NCI-H1092 treated with DMSO at 0.1 percent for 48 hours (cell line): ENCODE data around the gene TPMT.
"Not testable (repeated sequence)": the region's sequence is repeated elsewhere in the genome, so short reads cannot be mapped to it uniquely, and the experiment has no call there.

Experiments
- DNase-seq: peaks from one replicate; lab custom pipeline; 2025; lab: John Stamatoyannopoulos, UW

Gene TPMT

DNA sequence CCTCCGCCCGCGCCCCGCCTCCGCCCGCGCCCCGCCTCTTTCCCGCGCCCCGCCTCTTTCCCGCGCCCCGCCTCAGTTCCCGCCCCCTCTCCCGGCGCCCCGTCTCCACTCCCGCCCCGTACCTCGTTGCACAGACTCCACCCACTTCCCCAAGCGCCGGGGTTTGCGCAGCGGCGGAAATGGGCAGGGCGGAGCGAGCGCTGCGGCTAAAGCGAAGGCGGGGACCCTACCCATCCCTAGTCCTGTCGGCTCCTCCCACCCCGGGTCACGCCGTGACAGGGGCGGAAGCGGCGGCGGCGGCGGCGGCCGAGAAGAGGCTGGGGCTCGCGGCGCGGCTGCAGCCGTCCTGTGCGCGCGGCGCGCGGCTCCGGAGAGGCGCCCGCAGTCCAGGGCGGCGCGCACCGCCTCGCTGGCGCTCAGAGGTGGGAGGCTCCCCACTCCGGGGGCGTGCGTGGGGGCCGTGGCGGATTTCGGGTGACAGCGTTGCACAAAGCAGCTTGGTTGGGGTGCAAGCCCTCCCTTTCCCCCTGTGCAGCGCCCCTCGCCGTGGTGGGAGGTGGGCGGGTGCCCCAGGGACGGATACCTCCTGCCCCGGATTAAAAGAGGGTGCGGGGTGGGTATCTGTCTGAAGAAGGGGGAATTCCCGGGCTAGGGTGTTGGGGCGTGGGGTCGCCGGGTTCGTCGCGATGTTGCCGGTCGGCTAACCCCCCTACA is 430 bp upstream of the TPMT start, which contains the start of gene KDM1B:
Gene KDM1B, plus strand, starts transcription at position 273 of the 714 bp plus-strand sequence. CDS start 4,474 bp downstream, outside the sequence.
- peak; percentile 94 for DNase-seq

DNA sequence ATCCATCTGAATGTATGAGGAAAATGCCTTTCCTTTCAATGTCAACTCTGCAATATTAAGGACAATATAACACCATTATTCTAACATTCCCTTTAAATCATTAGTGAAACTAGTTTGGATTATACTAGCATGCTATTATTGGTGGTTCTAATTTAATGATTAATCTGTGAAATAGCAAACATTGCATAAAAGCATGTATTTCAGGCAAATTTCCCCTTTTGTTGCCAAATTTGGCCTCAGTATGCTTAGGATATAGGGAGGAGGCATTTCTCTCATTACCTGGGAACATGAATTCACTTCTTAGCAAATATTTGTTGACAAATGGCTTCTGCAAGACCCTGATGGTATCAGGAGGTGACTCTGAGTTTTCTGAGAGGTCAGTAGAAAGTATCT is 1.6 kb downstream of the TPMT start:
- DNase-seq = no peak

DNA sequence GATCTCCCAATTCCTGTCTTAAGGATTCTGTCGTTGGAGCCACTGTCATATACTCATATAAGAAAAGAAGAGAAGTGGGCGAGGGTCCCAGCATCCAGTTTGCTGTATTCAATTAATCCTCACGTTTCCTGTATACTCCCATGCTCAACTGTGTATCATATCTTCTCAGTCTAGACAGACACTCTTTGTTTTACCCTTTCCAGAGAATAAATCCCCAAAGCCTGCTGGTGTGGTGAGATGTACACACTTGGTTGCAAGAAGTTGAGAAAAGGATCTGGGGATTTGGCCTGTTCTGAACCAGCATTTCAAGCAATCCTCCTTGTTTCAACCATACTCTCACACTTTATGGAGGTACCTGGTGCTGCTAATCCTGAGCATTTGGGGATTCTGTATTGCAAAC is 3.1 kb downstream of the TPMT start:
- DNase-seq = no peak

DNA sequence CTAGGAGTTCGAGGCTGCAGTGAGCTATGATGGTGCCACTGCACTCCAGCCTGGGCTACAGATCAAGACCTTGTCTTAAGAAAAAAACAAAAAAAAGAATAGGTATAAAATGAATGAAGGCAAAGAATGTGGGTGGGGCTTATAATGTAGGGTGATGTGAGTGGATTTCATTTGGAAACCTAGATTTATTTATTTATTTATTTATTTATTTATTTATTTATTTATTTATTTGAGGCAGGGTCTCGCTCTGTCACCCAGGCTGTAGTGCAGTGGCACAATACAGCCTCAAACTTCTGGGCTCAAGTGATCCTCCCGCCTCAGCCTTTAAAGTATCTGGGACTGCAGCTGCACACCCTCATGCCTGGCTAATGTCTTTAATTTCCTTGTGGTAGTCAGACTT is 3.5 kb downstream of the TPMT start:
- DNase-seq = not testable (repeated sequence)

DNA sequence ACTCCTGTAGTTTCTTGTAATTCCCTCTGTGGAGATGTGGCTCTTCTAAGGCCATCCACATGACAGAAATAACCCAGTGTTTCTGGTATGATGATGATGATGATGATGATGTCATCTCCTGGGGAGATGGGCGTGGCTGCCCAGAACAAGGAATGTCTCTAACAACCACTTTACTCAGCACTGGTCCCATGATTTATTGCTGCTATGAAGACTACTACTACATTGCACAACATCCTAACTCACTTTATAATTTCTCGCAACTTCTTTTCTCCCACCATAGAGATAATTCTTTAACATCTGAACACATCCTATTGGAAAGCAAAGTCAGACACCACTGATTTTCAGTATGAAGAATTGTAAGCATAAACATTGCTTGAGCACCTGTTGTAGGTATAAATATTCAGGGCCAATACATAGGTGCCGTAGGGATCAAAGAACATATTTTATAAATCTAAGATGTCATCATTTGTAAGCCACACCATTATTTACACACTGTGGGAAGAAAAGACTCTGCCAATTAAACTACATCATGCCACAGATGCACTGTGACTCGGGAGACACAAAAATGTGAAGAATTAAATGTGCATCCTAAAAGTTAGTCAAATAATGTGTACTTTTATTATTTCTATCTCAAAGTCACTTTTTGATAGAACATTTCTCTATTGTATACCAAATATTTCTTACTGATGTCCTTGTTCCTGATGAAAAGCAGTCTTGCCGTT is 6.4 kb downstream of the TPMT start:
- DNase-seq = no peak

DNA sequence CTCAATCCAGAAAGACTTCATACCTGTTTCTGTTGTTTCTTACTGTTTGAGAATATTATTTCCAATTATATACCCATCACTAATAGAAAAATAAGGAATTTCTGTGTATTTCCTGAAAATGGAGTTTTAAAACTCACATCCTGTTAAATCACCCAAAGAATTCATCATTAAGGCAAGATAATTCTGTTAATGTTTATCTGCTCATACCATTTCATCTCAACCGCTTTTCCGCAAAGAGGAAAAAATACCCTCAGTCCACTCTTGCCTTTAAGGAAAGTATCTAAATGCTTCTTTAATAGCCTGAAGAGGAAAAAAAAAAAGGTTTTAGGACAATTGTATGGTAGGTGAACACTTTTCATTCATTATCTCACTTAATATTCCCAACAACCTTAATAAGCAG is 7.3 kb downstream of the TPMT start:
- no peak for DNase-seq

DNA sequence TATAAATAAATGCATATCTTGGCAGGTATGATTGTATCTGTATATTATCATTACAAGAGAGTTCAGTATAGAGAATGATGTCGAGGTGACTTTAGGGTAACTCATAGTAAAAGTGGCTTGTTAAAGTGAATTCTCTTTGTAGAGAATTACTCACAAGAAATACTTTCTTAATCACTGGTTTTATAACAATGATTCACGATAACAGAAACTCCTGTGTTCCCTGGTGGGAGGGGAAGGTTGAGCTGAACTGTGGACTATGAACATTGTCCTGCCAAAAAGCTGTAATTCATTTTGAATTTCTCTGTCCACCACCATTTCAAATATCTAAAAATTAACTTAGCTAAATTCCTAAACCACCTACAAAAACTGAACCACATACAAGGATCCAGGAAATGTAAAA is 7.7 kb downstream of the TPMT start:
- DNase-seq = no peak

DNA sequence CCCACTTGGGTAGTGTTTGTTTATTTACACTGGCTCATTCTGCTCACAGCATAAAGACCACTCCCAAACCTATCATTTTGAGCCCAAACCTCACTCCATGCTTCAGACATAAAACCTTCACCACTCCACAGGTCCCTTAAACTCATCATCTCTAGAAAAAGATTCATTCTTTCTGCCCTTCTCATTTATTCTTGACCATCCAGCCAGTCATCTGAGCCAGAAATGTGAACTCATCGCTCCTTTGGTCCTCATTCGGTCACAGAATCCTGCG is 12.4 kb downstream of the TPMT start:
- DNase-seq = no peak

DNA sequence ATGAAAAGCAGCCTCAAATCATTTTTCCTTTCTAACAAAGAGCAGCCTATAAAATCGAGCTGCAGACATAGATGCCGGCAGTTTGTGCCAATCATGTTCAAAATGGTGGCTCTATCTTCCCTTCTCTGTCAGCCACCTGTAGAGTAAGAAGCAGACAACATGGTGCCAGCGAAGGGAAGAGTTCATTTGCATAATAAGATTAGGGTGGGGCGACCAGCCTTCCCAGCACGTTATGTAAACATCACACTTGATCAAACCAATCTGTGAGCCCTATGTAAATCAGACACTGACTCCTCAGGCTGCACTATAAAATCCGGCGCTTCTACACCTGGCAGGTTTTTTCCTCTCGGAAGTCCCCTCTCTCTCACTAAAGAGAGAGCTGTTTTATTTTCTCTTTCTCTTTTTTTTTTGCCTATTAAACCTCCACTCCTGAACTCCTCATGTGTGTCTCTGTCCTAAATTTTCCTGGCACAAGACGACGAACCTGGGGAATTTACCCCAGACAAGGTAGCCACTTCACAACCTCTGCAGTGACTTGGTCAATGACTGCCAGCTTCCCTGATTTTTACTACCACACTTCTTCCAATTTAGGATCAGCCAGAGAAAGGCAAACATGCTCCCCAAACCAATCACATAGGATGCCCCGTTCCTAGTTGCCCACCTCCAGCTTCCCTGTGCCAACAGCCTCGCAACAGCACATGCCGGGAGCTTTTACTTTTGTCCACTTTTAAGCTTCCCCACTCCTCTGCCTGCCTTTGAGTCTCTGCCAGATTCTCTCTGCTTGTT is 12.9 kb downstream of the TPMT start:
- peak; percentile 77 for DNase-seq

DNA sequence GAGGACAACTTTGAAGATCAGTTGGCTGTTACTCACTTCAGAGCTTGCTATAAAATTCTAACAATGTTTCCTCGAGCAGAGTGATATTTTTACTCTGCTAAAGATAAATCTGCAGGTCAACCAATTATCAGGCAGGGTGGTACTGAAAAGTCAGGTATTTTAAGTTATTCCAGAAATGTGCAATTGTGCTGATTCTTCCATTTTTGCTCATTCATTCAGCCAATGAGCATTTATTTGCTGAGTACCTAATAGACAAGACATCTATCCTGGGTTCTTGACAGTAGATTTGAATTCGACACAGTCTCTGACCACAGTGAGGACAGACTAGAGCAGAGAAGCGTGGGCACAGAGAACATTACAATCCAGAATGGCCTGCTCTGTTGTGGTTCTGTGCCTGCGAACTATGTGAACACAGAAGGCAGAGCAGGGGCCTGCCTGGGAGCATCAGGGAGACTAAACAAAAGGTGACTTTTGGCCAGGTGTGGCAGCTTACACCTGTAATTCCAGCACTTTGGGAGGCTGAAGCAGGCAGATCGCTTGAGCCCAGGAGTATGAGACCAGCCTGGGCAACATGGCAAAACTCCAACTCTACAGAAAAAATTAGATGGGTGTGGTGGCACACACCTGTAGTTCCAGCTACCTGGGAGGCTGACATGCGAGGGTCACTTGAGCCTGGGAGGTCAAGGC is 14.8 kb downstream of the TPMT start:
- no peak for DNase-seq

DNA sequence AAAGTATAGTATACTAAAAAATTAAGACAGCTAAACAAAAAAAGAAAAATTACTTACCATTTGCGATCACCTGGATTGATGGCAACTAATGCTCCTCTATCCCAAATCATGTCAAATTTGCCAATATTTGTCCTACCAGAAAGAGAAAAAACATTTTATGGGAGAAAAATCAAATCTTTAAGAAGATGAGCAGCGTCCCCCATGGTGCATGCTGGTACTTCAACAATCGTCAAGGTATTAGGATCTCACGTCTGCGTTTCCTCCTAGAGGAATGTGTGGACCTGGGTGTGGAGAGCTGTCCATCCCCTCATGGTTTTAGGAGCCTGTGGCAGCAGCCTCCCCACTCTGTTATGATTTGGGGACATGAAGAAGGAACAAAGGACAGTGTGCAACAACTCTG is 16.0 kb downstream of the TPMT start:
- DNase-seq = no peak

DNA sequence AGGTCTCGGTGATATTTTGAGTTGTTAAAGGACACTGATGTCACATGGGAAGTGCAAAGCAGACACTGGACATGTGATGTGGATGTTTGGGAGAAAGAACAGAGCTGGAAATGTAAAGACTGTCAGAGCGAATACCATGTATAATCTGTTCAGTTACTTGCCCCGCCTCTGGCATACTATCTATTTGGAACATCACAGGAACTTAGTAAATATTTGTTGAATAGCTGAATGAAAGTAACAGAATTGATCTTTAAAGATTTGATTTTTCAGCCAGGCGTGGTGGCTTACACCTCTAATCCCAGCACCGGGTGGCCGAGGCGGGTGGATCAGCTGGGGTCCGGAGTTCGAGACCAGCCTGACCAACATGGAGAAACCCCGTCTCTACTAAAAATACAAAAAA is 18.6 kb downstream of the TPMT start:
- DNase-seq = no peak

DNA sequence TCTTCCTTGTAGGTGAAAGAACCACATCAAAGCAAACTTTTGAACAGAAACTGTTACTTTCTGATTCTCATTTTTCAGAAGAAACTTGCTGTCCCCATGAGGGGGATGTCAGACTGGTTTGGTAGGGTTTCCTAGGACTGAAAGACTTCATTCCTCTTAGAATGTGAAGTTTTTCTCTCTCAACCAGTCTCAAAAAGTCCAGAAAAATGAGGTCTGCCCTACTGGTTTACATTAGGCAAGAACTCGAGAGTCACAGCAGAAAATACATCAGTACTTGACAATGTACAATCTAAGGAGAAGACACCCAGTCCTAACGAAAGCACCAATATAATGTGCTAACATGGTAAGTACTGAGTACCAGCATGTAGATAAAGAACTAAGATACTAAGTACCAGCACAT is 19.7 kb downstream of the TPMT start:
- no peak for DNase-seq

DNA sequence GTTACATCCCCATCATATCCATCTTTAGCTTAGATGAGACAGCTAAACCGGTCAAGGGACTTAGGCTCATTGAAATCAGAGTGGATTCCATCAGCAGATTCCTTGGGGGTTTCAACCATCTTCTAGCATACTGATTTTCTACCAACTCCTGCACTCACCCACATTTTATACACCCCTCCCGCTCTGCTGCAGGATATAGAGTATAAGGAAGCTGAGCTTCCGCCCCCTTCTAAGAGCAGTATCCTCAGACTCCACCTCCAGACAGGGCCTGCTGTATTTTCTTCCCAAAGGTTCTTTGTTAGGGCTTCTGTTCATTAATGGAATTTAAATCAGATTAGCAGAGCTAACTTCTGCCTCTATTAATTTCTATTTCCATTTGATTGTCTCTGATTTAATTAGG is 22.5 kb downstream of the TPMT start:
- no peak for DNase-seq

DNA sequence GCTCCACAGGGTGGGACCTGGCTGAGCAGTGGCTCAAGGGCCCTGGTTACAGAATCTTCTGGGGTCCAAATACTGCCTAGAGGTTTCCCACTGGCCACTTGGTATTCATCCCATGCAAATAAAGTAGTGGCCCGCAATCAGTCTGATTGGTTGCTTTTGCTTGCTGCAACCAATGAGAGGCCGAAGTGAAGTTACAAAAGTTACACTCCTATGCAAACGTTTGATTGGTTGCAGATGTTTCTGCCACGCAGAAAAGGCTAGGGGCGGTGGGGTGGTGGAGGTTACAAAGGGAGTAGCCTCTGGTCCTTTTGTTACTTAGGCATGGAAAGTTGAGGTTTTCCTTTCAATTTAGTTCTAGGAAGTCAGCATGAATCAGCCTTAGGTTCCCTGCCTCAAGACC is 28.8 kb downstream of the TPMT start:
- DNase-seq = no peak

DNA sequence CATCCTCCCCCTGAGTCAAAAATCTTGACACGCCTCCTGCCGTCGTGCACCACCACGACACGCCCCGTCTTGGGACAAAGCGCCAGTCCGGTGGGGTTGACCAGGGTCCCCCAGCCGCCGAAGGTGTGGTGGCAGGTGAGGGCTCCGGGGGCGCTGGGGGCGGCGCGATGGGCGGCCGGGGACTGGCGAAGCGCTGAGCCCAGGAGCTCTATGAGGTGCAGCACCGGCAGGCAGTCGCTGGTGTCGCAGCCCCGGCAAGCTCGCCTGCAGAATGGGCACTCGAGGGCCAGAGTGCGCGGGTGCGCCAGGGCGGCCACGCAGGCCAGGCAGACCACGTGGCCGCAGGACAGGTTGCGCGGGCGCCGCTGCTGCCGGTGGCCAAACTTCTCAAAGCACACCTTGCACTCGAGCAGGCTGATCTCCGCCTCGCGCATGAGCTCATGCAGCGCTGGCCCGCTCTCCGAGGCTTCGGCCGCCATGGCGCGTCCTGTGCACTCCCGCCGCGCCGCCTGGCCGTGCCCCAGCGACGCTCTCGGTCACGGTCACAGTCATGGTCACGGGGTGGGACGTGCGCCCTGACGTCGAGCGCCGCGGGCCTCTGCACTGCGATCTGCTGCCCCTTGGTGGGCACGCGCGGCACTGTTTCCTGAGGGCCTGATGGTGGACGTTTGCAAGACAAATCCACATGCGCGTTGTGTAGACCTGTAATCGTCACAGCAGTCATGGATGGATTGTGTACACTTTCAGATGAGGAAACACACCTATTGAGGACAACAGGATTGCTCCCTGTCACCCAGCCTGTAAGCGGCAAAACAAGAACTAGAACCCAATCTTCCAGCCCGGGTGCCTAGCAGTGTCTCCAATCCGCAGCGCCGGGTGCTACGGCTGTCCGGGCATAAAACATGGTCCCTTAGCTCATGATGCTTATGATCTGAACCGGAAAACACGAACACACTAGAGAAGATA is 32.5 kb downstream of the TPMT start, which contains the start of gene NHLRC1:
Gene NHLRC1, minus strand, starts transcription at position 550 of the 966 bp plus-strand sequence. Its CDS starts 71 bp downstream, at position 479.
- DNase-seq = peak; percentile 69

DNA sequence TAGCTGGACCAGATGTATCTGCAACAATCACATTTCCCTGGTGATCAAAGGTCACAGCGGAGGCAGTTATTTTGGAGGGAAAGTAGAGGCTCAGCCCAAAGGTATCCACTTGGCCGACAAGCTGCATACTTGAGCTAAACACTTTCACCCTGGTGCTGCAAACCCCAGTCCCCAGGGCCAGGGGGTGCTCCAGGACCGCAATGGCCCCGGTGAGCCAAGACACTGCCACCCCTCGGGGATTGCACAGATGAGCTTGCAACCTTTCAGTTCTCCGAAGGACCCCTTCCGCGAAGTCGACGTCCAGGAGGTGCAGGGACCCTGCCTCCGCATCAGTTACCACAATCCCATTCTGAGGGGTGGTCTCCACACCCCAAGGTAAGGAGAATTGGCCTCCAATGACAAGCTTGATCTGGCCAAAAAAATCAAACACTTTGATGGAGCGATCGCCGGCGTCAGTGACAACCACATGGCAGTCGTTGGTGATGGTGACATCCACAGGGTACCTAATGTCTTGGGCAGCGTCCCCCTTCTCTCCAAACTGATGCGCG is 33.2 kb downstream of the TPMT start:
- DNase-seq = no peak

DNA sequence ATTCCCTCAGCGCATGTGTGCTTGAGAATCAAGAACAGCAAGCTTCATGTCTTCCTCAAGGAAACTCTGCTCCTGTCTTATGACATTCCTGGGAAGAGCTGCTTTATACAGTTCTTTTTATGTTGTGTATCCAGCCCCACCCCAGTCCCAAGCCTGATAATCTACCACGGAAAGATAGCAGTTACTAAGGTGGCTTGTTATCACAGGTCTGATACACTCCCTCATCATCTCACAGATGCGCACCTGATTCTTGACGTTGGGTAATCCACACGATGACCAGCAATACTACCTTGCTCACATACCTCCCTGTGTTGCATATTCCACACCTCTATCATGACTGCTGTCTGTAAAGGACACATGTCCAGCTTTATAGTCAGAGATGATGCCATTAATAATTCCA is 35.6 kb downstream of the TPMT start:
- DNase-seq = no peak

DNA sequence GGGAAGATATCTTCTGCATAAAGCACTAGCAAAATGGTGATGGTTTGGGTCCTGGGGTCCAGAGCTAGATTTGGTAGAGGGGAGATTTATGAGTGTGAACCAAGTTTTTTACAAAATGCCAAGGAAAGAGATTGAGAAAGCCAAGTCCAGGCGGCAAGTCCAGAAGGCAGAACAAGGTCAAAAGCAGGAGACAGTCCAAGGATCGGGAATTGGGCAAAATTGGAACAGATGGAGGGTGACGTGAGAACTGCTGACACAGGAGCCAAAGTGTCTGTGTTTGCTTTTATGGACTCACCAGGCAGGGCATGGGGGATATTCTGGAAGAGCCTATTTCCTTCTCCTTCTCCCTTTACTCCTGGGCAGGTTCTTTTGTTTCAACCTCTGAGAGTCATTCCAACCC is 36.5 kb downstream of the TPMT start:
- DNase-seq = no peak

DNA sequence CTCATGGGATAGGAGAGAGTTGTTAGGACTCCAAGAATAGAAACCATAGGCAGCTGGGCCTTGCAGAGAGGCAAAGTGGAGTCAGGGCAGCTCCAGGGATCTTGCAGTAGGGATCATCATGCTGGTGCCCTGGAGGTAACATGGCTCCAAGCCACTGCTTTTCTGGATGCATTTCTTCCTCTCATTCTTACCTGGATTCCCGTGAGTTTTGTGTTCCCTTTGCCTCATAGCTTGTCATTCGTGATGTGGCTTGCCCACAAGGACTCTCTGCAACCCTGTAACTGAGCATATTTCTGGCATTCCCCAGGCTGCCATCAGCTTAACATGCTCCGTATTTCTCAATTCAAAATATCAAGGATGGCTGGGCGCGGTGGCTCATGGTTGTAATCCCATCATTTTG is 37.7 kb downstream of the TPMT start:
- no peak for DNase-seq

DNA sequence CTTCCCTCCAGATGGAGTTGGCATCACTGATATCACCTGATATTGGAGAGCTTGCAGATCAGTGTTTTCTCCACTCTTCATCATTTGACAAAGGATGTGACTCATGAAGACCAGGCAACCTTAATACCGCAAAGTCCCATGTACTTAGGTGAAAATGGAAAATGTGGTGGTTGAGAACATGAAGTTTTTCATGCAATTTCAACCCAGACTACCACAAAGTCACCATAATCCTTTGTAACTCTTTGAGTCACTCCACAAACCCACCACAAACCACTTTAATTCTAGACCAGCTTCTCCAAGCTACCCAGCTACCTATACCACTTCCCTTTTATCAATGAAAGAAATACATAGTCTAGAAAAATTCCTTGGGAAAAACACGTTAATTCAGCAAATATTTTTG is 39.5 kb downstream of the TPMT start:
- no peak for DNase-seq
